ENCODE measurements around the gene MTARC2.

DNA sequence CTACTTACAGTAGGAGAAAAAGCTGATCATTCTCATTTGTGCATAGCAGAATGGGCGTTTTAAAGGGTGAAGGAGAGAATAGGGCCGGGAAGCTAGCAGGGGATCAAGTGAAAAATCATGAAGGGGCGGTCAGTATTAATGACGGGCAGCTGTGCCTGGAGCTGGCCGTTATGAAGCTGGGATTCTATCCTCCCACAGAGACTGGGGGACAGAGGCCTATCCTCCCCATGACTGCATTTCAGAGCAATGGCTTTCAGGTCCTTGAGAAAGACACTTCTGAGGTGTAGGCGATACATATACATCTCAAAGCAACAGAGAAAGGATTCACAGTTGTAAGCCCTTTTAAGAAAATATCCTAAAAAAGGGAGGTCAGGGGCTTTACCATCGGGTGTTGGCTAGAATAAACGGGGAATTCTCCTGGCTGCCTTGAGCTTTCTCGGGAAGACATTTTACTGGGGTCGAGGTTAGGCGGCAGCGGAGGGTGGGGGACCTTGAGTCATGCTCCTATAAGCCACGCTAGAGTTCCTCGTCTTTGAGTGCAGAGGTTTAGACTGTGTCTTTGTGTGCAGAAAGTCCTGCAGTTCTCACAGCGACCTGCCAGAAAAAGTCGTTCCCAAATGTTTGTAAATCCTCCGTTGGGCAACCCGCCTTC, 559 bp upstream of the MTARC2 start:
- TF ChIP-seq POLR2A (IDR thresholded peaks at IDR 0.05; ENCODE audit: low read depth, low read length), result no peak
- no peak for TF ChIP-seq PAX5 (IDR thresholded peaks at IDR 0.05; ENCODE audit: insufficient read depth, low read length, severe bottlenecking)
- TF ChIP-seq POLR2AphosphoS5 (IDR thresholded peaks at IDR 0.05; ENCODE audit: low read depth, low read length), result no peak
- TF ChIP-seq SPI1 (IDR thresholded peaks at IDR 0.05; ENCODE audit: low read depth, low read length), result no peak
